T-helper 17 cell (primary cell): Measurements from ENCODE around the gene PCBP3. TPM values are rescaled to one million over a fixed set of nuclear protein-coding genes. Genes with fewer than 3 reads are reported as not detected.

Source experiments
- ATAC-seq: fragments of 150-1000 bp; cut with Tn5 transposase; 2 replicates; pipeline ENCODE4 v1.10.0; 2021; ENCODE audit warnings: mild to moderate bottlenecking, moderate library complexity
- DNase-seq, 3 donors: peaks; one replicate each; pipeline versions ENCODE4 v3.0.0 to v3.0.0-alpha.2; 2020 to 2021
- H3K9me3 ChIP-seq: one replicate; pipeline ENCODE4 v1.7.0; 2013; ENCODE audit warnings: low read length, mild to moderate bottlenecking; ENCODE audit not compliant: control insufficient read depth, poor library complexity, severe bottlenecking
- H3K27ac Mint-ChIP-seq: one replicate; pipeline ENCODE4 v1.8.0; 2022; ENCODE audit warnings: mild to moderate bottlenecking, moderate library complexity, mixed read lengths
- H3K27me3 Mint-ChIP-seq: one replicate; pipeline ENCODE4 v1.8.0; 2022; ENCODE audit warnings: mixed read lengths
- H3K36me3 Mint-ChIP-seq: one replicate; pipeline ENCODE4 v1.8.0; 2022; ENCODE audit warnings: low read depth, mixed read lengths
- H3K4me1 Mint-ChIP-seq: one replicate; pipeline ENCODE4 v1.8.0; 2022; ENCODE audit warnings: mild to moderate bottlenecking, mixed read lengths
- H3K4me3 Mint-ChIP-seq: one replicate; pipeline ENCODE4 v1.8.0; 2022; ENCODE audit warnings: mild to moderate bottlenecking, moderate library complexity, mixed read lengths
- total RNA-seq, 4 donors: library from RNA in 2 of 4; stranded (reverse) in 2 of 4; gene quantifications; one replicate each; pipeline ENCODE4 v1.2.3 and lab custom pipeline; 2022 to 2026

Gene PCBP3
- total RNA-seq, 2 donors from 2014 or later: 0.91 to 4.2 TPM

DNA sequence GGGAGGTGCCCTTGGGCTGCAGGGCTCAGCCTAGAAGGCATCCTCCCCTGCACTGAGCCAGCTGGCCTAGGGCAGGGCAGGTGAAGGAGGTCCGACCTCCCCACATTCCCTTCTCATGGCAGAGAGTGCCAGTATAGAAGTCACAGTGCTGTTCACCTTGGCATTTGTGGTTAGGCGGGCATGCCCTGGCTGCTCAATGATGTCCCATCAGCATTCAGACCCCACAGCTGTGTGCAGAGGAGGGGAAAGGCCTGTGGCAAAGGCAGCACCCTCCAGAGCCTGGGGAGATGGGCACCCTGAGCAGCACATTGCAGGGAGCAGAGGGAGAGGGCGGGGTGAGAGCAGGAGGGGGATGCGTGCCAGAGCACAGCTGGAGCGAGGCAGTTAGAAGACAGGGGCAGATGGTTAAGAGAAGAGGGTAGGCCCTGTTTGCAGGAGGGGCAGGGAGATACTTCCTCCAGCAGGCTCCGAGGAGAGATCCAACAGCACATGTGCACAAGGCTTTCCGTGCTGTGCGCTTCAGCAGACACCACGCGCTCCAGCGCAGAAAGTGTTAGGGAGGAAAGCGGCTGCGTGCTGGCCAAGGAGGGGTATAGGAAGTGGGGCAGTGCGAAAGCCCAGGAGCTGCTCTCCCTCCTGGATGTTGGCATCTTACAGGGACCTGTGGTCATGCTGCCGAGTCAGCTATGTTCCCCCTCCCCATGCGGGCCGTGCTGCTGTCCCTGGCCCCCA lies 294.4 kb downstream of the PCBP3 start:
- H3K27ac Mint-ChIP-seq: no peak overlapping the region
- no peaks in the 10 kb centered on the region for H3K9me3 ChIP-seq

DNA sequence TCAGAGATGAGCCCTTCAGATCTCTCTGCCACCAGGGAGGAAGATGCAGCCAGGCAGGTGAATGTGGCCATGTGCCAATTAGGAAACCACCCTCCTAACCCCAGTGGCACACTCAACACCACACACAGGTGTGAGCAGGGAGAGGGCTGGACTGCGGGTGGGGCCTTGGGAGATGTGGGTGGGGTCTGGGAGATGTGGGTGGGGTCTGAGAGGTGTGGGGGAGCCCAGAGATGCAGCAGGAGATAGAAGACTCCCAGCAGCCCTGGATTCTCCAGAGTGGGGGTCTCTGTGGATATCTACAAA lies 294.9 kb downstream of the PCBP3 start:
- no peak overlapping the region for H3K27ac Mint-ChIP-seq
- ATAC-seq (no peak), DNase-seq (no peak)
- peaks cover 4% of the 10 kb centered on the region for H3K4me1 Mint-ChIP-seq
- H3K9me3 ChIP-seq: no peaks in the 10 kb centered on the region
- H3K27me3 Mint-ChIP-seq: peaks cover 5% of the 10 kb centered on the region
- H3K36me3 Mint-ChIP-seq: peaks cover 2% of the 10 kb centered on the region
- H3K4me3 Mint-ChIP-seq: no peak overlapping the region

More for the DNA sequence above, 294.4 kb downstream of the PCBP3 start:
- DNase-seq (no peak), ATAC-seq (no peak)
- Mint-ChIP-seq H3K36me3 (peaks cover 2% of the 10 kb centered on the region), H3K27me3 (peaks cover 9% of the 10 kb centered on the region), H3K4me1 (peaks cover 7% of the 10 kb centered on the region), H3K4me3 (no peak overlapping the region)

DNA sequence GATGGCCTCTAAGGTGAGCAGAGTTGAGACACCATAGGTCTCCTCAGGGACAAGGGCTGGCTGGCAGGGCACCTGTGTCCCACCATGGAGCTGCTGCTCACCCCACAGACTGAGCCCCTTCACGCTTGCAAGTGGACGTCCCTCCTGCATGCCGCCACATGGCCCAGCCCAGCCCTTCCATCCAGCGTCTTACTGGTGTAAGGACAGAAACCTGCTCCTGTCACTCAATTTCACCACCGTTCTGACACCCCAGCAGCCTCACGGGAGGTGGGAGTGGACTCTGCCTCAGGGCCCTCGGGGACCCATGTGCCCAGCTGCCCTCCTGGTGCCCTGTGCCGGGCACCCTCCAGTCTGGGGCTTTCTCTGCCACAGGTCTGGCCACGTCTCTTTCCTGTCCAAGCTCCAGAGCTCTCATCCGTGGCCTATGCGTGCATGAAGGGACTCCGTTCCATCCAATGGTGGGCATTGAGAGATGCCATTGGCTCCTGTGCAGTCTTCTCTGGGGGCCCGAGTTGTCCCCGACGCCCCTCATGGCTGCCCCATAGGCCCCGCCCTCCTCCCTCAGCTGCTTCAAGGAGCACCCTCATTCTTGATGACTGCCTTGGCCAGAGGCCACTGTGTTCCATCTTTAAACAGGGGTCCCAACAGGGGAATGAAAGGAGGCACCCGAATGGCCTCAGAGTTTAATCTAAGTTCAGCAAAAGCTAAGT lies 295.4 kb downstream of the PCBP3 start:
- H3K27ac Mint-ChIP-seq: no peak overlapping the region
- H3K27me3 Mint-ChIP-seq: peaks cover 5% of the 10 kb centered on the region
- no peaks in the 10 kb centered on the region for H3K36me3 Mint-ChIP-seq
- peaks cover 4% of the 10 kb centered on the region for H3K4me1 Mint-ChIP-seq
- H3K9me3 ChIP-seq: no peaks in the 10 kb centered on the region
- no peak overlapping the region for H3K4me3 Mint-ChIP-seq
- ATAC-seq (no peak), DNase-seq (no peak)

DNA sequence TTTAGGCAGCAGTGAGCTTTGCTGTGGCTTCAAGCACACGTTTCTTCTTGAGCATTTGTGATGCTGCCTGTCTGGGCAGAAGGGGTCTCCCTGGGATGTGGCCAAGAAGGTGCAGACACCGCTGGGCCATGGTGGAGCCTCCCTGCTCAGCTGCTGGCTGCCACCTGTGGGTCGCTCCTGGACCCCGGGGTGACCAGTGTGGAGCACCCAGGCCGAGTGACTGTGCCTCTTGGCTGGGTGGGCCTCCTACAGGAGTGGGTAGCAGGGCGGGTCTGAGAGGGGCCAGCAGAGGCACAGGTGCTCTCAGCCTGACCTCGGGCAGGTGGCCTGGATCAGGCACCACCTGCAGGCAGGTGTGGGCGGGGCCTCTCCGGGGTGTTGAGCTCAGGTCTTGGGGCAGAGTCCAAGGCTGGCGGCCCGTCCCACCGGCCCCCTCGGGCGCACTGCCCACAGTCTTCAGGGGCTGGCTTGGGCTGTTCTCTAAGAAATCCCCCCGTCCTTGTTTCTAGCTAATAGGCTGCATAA lies 296.1 kb downstream of the PCBP3 start:
- Mint-ChIP-seq H3K27ac (no peak overlapping the region), H3K27me3 (peaks cover 5% of the 10 kb centered on the region), H3K4me3 (no peak overlapping the region), H3K4me1 (peaks cover 4% of the 10 kb centered on the region), H3K36me3 (no peaks in the 10 kb centered on the region)
- H3K9me3 ChIP-seq: no peaks in the 10 kb centered on the region
- ATAC-seq (no peak), DNase-seq (no peak)

DNA sequence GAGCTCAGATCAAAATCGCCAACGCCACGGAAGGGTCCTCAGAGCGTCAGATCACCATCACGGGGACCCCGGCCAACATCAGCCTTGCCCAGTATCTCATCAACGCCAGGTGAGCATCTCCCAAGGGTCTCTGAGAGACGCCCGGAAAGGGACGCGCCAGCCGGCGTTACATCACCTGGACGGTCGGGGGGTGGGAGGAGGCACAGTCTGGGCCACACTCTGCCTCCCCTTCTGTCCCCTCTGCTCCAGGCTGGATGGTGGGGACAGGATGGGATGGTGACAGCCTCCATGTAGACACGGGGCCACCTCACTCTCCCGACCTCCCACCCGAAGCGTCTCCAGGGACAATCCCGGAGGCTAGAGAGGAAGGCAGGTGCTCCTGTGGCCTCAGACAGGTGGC lies 296.6 kb downstream of the PCBP3 start:
- H3K27ac Mint-ChIP-seq: no peak overlapping the region
- peaks cover 4% of the 10 kb centered on the region for H3K4me1 Mint-ChIP-seq
- H3K9me3 ChIP-seq: no peaks in the 10 kb centered on the region
- peaks cover 5% of the 10 kb centered on the region for H3K27me3 Mint-ChIP-seq
- no peak for DNase-seq
- no peaks in the 10 kb centered on the region for H3K36me3 Mint-ChIP-seq
- ATAC-seq: no peak
- H3K4me3 Mint-ChIP-seq: no peak overlapping the region

DNA sequence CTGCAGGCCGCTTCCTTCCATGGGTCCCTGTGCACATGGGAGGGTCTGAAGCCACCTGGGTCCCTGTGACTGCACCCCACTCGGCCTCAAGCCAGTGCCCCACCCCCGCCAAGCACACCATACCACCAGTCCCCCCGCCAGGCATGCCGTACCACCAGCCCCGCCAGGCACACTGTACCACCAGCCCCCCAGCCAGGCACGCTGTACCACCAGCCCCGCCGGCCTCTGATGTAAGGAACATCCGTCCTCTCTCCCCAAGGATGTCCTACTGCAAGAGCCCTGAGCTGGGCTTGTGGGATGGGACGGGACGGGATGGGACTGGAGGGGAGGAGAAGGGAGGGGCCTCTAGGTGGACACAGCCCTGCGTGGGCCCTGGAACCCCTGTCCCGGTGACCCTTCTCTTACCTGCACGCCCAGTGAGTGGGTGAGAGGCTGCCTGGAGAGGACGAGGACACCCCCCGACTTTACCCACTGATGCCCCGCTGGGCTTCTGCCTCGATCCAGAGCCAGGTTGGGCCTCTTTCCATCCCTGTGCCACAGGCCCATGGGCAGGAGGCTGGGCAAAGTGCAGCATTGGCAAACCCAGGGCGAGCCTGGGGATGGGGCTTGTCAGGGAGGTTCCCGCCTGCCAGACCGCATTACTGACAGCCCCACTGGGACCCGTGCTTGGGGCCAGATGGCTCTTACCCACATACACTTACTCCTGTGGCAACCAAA lies 297.3 kb downstream of the PCBP3 start:
- Mint-ChIP-seq H3K4me1 (peaks cover 4% of the 10 kb centered on the region), H3K36me3 (no peaks in the 10 kb centered on the region), H3K4me3 (no peak overlapping the region), H3K27me3 (peaks cover 5% of the 10 kb centered on the region), H3K27ac (no peak overlapping the region)
- ATAC-seq: no peak
- no peak for DNase-seq
- H3K9me3 ChIP-seq: no peaks in the 10 kb centered on the region

DNA sequence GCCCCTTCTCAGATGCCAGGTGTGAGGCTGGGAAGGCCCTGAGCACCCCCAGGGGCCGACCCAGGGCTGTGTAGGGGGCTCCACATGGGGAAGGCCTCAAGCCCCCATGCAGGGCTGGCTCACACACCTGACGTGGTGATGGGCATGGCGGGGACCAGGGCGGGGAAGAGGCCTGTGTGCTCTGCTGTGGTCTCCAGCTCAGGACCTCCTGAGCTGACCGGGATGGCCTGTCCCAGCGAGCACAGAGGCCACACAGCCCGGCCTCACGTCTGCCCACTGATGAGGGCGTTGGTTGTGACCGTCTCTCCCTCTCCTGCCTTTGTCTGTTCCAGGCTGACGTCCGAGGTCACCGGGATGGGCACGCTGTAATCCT lies 297.8 kb downstream of the PCBP3 start:
- ATAC-seq (no peak), DNase-seq (no peak)
- no peaks in the 10 kb centered on the region for H3K36me3 Mint-ChIP-seq
- H3K4me3 Mint-ChIP-seq: no peak overlapping the region
- peaks cover 6% of the 10 kb centered on the region for H3K27me3 Mint-ChIP-seq
- no peaks in the 10 kb centered on the region for H3K9me3 ChIP-seq
- H3K4me1 Mint-ChIP-seq: peaks cover 4% of the 10 kb centered on the region
- H3K27ac Mint-ChIP-seq: no peak overlapping the region

DNA sequence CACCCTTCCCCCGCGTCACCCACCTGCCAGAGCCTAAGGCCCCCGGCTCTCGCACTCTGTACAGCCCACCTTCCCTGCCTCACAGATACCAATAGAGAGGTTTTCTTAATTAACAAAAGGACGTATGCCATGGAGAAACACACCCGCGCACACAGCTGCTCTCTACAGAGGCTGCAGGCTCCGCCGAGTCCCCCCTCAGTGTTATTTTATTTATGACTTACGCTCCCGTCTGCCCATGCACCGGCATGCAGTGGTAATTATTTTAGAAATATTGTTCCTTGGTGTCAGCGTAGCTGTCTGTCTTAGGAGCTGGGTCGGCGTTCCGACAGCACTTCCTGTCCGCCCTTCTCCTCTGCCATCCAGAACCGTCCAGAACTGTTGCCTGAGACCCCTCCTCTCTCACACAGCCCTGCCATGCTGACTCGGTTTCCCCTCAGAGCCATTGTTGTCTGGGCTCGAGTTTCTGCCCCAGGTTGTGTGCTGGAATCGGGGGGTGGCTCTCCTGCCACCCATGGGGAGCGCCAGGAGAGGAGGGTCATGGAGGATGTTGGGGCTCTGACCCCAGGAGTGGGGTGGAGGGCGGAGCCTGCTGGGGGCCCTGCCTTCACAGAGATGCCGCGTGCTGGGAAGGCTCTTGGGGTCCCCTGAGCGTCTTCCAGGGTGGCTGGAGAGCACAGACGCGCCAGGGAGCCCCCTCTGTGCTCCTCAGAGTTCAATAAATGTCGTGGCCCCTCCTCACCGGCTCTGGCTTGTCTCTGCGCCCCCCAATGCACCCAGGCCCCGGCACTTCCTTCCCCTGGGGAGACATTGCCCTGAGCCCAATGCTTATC lies 298.4 kb downstream of the PCBP3 start:
- H3K9me3 ChIP-seq: no peaks in the 10 kb centered on the region
- Mint-ChIP-seq H3K36me3 (no peaks in the 10 kb centered on the region), H3K27me3 (peaks cover 11% of the 10 kb centered on the region), H3K4me1 (peaks cover 7% of the 10 kb centered on the region), H3K27ac (no peak overlapping the region), H3K4me3 (no peak overlapping the region)
- no peak for DNase-seq
- ATAC-seq: no peak

DNA sequence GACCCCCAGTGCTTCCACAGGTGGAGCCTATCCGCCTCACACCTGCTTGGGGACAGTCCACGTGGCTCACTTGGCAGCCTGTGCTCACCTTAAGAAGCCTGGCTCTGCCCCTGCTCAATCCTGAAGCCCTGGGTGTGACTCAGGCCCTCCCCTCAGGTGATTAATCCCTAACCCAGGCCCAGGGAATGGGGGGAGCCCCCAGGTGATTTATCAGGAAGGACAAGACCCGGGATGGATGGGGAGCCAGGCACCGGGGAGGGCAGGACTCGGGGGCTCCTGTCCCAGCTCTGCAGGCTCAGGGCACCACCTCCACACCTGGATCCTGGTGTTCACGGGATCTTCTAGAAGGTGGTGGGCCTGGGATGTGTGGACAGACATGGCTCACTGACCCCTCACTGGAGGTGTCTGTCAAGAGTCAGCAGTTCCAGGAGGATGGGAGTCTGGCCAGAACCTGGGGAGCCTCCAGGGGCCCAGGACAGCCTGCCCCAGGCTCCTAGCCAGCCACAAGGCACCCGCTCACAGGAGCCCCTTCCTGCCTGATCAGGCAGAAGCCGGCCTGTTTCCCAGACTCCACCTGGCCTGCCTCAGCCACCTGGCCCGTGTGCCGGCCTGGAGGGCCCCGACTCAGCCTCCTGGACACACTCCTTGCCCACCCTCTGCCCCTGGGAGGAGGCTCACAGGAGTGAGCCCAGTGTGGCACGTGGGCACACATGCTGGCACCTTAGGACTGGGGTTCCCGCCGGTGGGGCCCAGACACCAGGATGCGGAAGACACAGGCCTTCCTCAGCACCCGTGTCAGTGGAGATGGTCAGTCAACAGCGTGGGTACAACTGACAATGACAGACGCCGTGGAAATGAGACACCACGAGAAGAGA lies 299.5 kb downstream of the PCBP3 start:
- no peak for ATAC-seq
- Mint-ChIP-seq H3K27me3 (peaks cover 6% of the 10 kb centered on the region), H3K4me1 (peaks cover 4% of the 10 kb centered on the region), H3K27ac (no peak overlapping the region), H3K4me3 (no peak overlapping the region), H3K36me3 (no peaks in the 10 kb centered on the region)
- no peak for DNase-seq
- no peaks in the 10 kb centered on the region for H3K9me3 ChIP-seq

DNA sequence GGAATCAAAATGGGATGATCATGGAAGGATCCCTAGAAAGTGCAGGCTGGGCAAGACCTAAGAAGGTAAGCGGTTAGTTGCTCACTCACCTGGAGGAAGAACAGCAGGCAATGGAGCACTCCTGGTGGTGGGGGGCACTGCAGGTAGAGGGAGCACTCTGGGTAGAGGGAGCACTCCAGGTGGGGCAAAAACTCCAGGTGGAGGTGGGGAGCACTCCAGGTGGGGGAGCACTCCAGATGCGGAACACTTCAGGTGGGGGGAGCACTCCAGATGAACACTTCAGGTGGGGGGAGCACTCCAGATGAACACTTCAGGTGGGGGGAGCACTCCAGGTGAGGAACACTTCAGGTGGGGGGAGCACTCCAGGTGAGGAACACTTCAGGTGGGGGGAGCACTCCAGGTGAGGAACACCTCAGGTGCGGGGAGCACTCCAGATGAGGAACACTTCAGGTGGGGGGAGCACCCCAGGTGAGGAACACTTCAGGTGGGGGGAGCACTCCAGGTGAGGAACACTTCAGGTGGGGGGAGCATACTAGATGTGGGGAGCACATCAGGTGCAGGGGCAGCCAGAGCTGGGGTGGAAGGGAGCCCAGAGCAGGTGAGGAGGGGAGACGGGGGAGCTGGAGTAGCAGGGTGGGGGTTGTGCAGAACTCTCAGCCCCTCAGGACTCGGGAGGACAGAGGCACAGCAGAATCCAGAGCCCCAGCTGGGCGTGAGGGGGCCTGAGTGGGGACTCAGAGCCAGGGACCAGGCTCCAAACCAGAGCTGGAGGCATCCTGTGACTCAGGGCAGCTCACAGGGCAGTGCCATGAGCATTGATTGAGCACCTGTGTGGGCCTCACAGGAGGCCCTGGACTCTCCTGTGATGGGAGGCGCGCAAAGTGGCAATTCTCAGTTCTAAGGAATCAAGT lies 300.4 kb downstream of the PCBP3 start:
- ATAC-seq (no peak), DNase-seq (no peak)
- Mint-ChIP-seq H3K4me1 (peaks cover 3% of the 10 kb centered on the region), H3K27ac (no peak overlapping the region), H3K27me3 (peaks cover 13% of the 10 kb centered on the region), H3K4me3 (no peak overlapping the region), H3K36me3 (no peaks in the 10 kb centered on the region)
- no peaks in the 10 kb centered on the region for H3K9me3 ChIP-seq

DNA sequence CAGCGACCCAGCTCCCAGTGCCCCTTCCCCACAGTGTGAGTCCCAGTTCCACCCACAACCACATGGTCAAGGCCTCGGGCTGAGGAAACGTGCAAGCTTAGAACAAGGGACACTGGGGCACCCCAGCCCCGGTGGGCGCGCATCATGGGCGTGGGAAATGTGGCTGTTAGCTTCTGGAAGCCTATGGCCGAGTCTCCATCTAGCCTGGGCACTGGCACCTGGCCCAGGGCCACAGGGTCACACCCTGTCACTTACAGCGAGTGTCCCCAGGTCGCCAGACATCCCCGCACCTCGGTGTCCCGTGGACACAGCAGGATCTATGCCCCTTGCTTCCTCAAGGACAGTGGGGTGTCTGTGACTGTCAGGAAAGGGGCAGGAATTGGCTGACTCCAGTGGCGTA lies 301.1 kb downstream of the PCBP3 start:
- no peak overlapping the region for H3K4me3 Mint-ChIP-seq
- H3K27me3 Mint-ChIP-seq: peaks cover 14% of the 10 kb centered on the region
- no peak overlapping the region for H3K27ac Mint-ChIP-seq
- peaks cover 3% of the 10 kb centered on the region for H3K4me1 Mint-ChIP-seq
- H3K9me3 ChIP-seq: no peaks in the 10 kb centered on the region
- no peak for DNase-seq
- H3K36me3 Mint-ChIP-seq: no peaks in the 10 kb centered on the region
- ATAC-seq: no peak
